Measurements from ENCODE around the gene THUMPD3.
A peak's percentile ranks its signal among the peaks of the same experiment; 100 is the strongest.

DNA sequence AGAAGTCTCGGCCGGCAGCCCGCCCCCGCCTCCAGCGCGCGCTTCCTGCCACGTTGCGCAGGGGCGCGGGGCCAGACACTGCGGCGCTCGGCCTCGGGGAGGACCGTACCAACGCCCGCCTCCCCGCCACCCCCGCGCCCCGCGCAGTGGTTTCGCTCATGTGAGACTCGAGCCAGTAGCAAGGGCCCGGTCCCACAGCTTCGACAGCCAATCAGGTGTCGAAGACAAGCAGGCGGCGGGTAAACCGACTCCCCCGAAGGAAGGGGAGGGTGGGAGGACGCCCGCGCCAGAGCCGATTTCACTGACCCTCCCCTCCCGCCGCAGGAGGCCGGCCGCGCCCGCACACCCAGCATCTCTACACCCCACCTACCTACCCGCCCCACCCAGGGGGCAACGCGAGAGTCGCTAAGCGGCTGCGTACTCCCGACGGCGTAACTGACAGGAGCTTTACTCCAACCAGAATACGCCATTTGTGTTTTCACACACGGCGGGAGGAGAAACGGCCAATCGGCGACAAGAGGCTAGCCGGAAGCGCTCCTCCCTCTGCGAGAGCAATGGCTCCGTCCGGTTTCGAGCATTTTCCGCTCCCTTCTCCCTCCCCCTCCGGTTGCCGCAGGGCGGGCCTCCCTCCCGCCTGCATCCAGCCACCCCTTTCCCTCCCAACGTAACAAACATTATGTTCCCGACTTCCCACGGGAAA, 33.9 kb downstream of the THUMPD3 start:
- TF ChIP-seq, protein P1, sequence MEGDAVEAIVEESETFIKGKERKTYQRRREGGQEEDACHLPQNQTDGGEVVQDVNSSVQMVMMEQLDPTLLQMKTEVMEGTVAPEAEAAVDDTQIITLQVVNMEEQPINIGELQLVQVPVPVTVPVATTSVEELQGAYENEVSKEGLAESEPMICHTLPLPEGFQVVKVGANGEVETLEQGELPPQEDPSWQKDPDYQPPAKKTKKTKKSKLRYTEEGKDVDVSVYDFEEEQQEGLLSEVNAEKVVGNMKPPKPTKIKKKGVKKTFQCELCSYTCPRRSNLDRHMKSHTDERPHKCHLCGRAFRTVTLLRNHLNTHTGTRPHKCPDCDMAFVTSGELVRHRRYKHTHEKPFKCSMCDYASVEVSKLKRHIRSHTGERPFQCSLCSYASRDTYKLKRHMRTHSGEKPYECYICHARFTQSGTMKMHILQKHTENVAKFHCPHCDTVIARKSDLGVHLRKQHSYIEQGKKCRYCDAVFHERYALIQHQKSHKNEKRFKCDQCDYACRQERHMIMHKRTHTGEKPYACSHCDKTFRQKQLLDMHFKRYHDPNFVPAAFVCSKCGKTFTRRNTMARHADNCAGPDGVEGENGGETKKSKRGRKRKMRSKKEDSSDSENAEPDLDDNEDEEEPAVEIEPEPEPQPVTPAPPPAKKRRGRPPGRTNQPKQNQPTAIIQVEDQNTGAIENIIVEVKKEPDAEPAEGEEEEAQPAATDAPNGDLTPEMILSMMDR (IDR thresholded peaks at IDR 0.05) = no peak
- TF ChIP-seq POLR2A (IDR thresholded peaks at IDR 0.05) = peak in 1 of 2 donors; percentile 4
